HG03457 (cell line): ENCODE measurements around the gene CYP4F3.
"Not testable (repeated sequence)": the region's sequence is repeated elsewhere in the genome, so short reads cannot be mapped to it uniquely, and the experiment has no call there.

Source experiments
- ATAC-seq: cut with Tn5 transposase; IDR thresholded peaks from one replicate; pipeline ENCODE4 v1.9.1; 2021; ENCODE audit warnings: moderate number of reproducible peaks; ENCODE audit not compliant: unreplicated experiment

CYP4F3 gene

GRCh38 chr19:15666186-15666585 is 25.5 kb downstream of the CYP4F3 start:
- ATAC-seq, result no peak

- no peak for ATAC-seq
Measured at GRCh38 chr19:15666883-15667282, 26.2 kb downstream of the CYP4F3 start.

- no peak for ATAC-seq
Measured at GRCh38 chr19:15669440-15669839, 28.7 kb downstream of the CYP4F3 start.

- no peak for ATAC-seq
Measured at GRCh38 chr19:15669891-15670290, 29.2 kb downstream of the CYP4F3 start.

GRCh38 chr19:15671237-15671821 is 30.6 kb downstream of the CYP4F3 start:
- ATAC-seq, result no peak

- ATAC-seq, result no peak
Measured at GRCh38 chr19:15671891-15672579, 31.3 kb downstream of the CYP4F3 start.

GRCh38 chr19:15672580-15673175 is 32.0 kb downstream of the CYP4F3 start, which contains the start of gene CYP4F12:
CYP4F12 (plus strand) TSS chr19:15673087; CDS start chr19:15673530, 443 bp downstream.
- no peak for ATAC-seq

GRCh38 chr19:15673176-15673654 is 32.5 kb downstream of the CYP4F3 start:
- ATAC-seq, result no peak

GRCh38 chr19:15675560-15675959 is 34.9 kb downstream of the CYP4F3 start:
- ATAC-seq, result no peak

- ATAC-seq, result no peak
Measured at GRCh38 chr19:15679089-15679488, 38.4 kb downstream of the CYP4F3 start.

GRCh38 chr19:15679865-15680264 is 39.2 kb downstream of the CYP4F3 start:
- not testable (repeated sequence) for ATAC-seq

- no peak for ATAC-seq
Measured at GRCh38 chr19:15680478-15681322, 40.0 kb downstream of the CYP4F3 start.

GRCh38 chr19:15683411-15683810 is 42.7 kb downstream of the CYP4F3 start:
- no peak for ATAC-seq

- no peak for ATAC-seq
Measured at GRCh38 chr19:15684828-15685227, 44.1 kb downstream of the CYP4F3 start.

GRCh38 chr19:15696654-15697194 is 56.0 kb downstream of the CYP4F3 start:
- no peak for ATAC-seq

GRCh38 chr19:15701757-15702533 is 61.2 kb downstream of the CYP4F3 start:
- no peak for ATAC-seq

- no peak for ATAC-seq
Measured at GRCh38 chr19:15702534-15702930, 61.8 kb downstream of the CYP4F3 start.
